GM04503 (cell line): ENCODE results near the gene PLCG2.
"Not testable (repeated sequence)": the region's sequence is repeated elsewhere in the genome, so short reads cannot be mapped to it uniquely, and the experiment has no call there.

Experiments used
- DNase-seq: peaks from one replicate; pipeline ENCODE4 v3.0.0-alpha.2; 2012; ENCODE audit warnings: low read depth

PLCG2 gene

GRCh38 chr16:81846105-81846504, 67.0 kb downstream of the PLCG2 start:
- no peak for DNase-seq

- no peak for DNase-seq
Observed at GRCh38 chr16:81848306-81848853, 69.3 kb downstream of the PLCG2 start.

- no peak for DNase-seq
Observed at GRCh38 chr16:81850197-81850944, 71.3 kb downstream of the PLCG2 start.

GRCh38 chr16:81852347-81852746, 73.3 kb downstream of the PLCG2 start:
- no peak for DNase-seq

- no peak for DNase-seq
Observed at GRCh38 chr16:81855552-81856153, 76.6 kb downstream of the PLCG2 start.

GRCh38 chr16:81860287-81861266, 81.5 kb downstream of the PLCG2 start:
- DNase-seq, result no peak

- DNase-seq, result no peak
Observed at GRCh38 chr16:81861503-81861902, 82.4 kb downstream of the PLCG2 start.

GRCh38 chr16:81861915-81862314, 82.8 kb downstream of the PLCG2 start:
- DNase-seq, result no peak

- no peak for DNase-seq
Observed at GRCh38 chr16:81863630-81864352, 84.7 kb downstream of the PLCG2 start.

- no peak for DNase-seq
Observed at GRCh38 chr16:81864646-81865382, 85.7 kb downstream of the PLCG2 start.

GRCh38 chr16:81866820-81867440, 87.8 kb downstream of the PLCG2 start:
- DNase-seq, result no peak

- no peak for DNase-seq
Observed at GRCh38 chr16:81868057-81868748, 89.1 kb downstream of the PLCG2 start.

- DNase-seq, result no peak
Observed at GRCh38 chr16:81869326-81869725, 90.2 kb downstream of the PLCG2 start.

GRCh38 chr16:81873206-81873605, 94.1 kb downstream of the PLCG2 start:
- DNase-seq, result no peak

- no peak for DNase-seq
Observed at GRCh38 chr16:81873843-81874752, 95.0 kb downstream of the PLCG2 start.

GRCh38 chr16:81875461-81875860, 96.4 kb downstream of the PLCG2 start:
- no peak for DNase-seq

GRCh38 chr16:81876273-81876900, 97.3 kb downstream of the PLCG2 start:
- DNase-seq, result no peak

- not testable (repeated sequence) for DNase-seq
Observed at GRCh38 chr16:81877490-81877889, 98.4 kb downstream of the PLCG2 start.
